NCI-H146 treated with DMSO at 0.1 percent for 48 hours (cell line): ENCODE data around the gene HS3ST6.
"Not testable (repeated sequence)": the region's sequence is repeated elsewhere in the genome, so short reads cannot be mapped to it uniquely, and the experiment has no call there.

Experiments
- DNase-seq: peaks from one replicate; lab custom pipeline; 2025; ENCODE audit not compliant: unreplicated experiment; lab: John Stamatoyannopoulos, UW

Gene HS3ST6

DNA sequence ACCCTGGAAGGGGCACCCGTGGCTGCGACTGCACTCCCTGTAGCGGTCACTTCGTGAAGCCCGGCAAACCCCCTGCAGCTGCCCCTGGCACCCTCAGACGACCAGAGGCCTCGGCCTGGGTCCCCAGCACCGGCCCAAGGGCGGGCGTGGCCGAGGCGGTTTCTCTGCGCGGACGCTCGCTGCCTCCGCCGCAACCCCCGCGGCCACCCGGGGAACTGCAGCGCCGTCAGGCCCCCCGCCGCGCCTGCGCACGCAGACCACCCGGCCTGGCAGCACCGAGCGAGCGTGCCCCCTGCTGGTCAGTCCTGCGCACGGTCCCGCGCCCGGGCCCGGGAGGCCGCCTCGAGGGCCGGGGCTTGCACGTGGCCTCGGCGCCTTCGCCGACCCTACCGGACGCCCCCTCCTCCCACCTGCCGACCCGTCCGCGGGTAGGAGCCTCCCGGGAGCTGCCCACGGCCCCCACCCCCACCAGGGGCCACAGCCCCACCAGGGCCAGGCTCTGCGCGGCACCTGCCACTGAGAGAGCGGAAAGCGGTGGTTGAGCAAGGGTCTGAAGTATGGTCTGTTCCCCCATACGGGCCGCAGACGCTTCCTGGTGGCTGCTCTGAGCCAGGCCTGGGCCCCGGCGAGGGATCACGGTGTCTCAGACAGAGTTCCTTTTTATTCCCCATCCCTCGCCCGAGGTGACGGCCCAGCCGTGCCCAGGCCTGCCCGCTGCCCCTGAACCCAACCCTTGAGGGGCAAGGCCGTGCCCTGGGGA is 11.5 kb upstream of the HS3ST6 start:
- DNase-seq, result peak; percentile 68

DNA sequence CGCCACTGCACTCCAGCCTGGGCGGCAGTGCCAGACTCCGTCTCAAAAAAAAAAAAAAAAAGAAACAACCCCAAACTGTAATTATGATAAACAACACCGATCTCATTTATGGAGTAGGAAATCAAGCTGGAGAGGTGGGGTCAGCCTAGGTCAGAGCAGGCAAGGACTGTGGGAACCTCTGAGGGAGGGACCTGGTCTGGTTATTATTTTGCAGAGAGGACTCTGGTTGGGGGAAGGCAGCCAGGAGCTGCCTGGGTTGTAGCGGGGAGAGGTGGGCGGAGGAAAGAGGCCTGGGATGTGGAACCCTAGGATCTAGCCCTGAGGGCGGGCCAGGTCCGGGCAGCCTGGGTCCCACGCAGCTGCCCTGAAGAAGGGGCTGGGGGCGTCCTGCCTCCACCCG is 10.9 kb upstream of the HS3ST6 start:
- DNase-seq, result peak; percentile 40

DNA sequence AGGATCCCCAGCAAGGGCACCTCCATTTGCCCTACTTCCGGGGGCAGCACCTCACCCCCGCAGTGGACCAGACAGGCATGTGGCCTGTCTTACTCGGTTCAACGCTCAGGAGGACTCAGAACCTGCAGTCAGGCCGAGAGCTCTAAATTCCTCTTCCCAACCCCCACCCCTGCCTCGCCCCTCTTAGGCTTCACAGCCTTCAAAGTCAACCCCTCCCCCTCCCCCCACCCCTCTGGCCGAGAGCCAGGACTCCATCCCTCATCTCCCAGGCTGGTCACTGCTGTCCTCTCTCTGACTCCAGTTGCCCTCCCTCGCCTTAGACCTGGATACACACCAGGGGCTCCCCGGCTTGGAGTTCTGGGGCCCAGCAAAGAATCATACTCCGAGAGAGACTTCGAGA is 8.1 kb upstream of the HS3ST6 start:
- no peak for DNase-seq

- DNase-seq, result no peak
Observed at GRCh38 chr16:1924095-1924494, 5.9 kb upstream of the HS3ST6 start.

- DNase-seq, result peak; percentile 50
Observed at GRCh38 chr16:1923299-1924034, 5.3 kb upstream of the HS3ST6 start.

DNA sequence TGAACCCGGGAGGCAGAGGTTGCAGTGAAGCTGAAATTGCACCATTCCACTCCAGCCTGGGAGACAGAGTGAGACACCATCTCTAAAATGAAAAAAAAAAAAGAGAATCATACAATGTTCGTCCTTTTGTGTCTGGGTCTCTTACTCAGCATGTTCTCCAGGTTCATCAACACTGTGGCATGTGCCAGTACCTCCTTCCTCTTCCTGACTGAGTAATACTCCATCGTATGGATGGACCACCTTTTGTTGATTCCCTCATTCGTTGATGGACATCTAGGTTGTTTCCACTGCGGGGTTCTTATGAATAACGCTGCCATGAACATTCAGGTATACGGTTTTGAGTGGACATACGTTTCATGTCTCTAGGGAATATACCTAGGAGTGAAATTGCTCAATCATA is 4.1 kb upstream of the HS3ST6 start:
- DNase-seq, result no peak

DNA sequence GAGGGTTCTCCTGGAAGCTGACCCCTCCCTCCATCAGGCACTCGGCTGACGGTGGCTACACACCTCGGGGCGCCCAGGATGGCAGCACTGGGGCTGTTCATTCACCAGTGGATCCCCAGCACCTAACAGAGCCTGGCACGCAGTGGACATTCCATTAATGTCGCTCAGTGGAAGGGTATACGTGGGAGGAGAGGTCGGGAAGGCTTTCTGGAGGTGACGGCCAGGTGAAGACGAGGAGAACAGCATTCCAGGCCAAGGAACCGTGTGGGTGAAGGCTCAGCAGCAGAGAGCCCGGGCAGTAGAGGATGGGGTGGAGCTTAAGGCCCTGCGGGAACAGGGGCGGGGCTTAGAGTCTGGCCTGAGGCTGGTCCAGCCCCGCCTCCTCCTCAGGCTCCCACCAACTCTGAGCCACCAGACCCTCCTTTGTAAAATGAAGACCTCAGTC is 2.5 kb upstream of the HS3ST6 start:
- peak; percentile 29 for DNase-seq

GRCh38 chr16:1920122-1920521 is 1.9 kb upstream of the HS3ST6 start:
- not testable (repeated sequence) for DNase-seq

GRCh38 chr16:1919327-1919998 is 1.2 kb upstream of the HS3ST6 start:
- DNase-seq, result no peak

GRCh38 chr16:1917665-1918350 is 407 bp downstream of the HS3ST6 start:
- DNase-seq, result no peak

GRCh38 chr16:1917056-1917664 is 1.1 kb downstream of the HS3ST6 start:
- DNase-seq, result no peak

DNA sequence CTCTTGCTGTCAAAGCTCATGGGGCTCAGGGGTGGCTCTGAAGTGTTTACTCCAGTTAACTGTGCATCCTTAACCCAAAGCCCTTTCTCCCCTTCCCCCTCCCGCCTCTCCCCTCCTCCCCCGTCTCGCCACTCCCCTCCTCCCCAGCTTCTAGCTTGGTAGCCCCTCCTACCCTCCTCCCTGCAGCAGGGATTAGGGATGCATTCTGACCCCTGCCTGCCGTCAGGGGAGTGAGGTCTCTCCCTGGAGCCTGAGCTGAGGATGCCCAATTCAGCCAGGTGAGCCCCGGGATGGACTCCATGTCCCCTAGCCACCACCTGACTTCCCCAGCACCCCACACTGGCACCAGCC is 1.6 kb downstream of the HS3ST6 start:
- DNase-seq, result no peak

DNA sequence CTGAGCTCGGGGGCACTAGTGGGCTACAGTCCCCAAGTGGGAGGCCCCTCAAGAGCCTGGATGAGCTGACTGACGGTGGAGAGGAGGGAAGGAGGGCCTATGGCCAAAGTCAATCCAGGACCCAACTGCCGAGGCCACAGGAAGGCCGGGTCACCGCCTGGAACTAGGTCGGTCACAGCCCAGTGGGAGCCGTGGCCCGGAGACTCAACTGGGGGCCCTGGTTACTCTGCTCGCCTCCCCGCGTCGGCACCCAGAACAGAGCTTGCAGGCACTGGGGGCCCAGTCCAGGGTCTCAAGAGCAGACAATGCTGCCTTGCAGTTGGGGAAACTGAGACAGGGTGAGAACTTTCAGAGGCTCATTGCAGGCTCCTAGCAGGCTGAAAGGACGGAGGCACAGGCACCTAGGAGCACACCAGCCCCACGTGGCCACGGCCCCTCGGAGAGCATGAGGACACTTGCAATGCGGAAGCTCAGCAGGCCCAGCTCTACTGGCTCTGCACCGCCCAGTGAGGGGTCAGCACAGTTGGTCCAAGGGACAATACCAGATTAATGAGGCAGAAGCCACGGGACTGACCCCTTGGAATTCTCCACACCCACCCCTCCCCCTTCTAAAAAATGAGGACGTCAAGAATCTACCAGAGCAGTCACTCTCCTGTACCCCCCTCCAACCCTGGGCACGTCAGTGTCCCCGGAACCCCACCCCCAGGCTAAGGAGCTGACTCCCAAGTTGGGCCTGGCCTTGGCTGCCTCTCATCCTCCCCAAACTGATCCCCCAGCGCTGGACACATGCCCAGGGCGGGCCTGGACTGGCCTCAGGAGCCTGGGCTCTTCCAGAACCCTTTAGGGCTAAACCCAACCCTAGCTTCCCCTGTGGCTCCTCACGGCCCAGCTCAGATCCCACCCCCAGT is 2.2 kb downstream of the HS3ST6 start:
- DNase-seq, result no peak

DNA sequence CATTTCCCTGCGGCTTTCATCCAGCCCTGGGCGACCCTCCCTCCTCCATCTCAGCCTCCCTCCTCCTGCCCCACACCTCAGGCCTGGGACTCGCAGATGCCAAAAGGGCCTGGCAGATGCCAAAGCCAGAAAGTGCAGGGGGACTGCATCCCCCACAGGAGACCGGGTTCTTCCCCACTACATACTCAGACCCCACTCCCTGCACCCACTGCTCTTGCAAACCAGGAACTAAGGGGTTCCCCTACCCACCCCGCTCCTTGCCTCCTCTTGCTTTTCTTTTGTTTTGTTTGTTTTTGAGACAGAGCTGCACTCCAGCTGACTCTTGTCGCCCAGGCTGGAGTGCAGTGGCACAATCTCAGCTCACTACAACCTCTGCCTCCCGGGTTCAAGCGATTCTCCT is 3.2 kb downstream of the HS3ST6 start:
- DNase-seq, result no peak

DNA sequence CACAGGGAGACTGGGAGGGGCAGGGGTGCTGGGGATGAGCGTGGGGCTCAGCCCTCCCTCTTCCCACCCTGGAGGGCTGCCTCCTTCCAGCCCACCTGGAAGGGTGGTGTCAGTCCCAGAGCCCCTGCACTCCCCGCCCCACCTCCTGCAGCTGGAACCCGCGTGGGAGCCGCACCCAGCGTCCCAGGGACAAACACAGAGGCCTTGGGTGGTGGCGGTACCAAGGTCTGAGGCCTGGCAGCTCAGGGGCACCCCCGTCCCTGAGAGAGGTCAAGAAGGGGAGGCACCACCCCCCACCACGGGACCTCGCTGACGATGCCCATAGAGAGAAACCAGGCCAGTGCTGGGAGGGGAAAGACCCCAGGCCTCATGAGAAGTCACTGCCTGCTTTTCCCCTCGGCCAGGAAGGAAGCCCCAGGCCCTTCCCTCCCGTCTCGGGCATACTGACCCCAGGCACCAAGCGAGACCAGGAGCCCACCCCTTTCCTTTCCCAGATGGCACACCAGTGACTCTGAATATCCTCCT is 4.1 kb downstream of the HS3ST6 start:
- DNase-seq, result no peak

DNA sequence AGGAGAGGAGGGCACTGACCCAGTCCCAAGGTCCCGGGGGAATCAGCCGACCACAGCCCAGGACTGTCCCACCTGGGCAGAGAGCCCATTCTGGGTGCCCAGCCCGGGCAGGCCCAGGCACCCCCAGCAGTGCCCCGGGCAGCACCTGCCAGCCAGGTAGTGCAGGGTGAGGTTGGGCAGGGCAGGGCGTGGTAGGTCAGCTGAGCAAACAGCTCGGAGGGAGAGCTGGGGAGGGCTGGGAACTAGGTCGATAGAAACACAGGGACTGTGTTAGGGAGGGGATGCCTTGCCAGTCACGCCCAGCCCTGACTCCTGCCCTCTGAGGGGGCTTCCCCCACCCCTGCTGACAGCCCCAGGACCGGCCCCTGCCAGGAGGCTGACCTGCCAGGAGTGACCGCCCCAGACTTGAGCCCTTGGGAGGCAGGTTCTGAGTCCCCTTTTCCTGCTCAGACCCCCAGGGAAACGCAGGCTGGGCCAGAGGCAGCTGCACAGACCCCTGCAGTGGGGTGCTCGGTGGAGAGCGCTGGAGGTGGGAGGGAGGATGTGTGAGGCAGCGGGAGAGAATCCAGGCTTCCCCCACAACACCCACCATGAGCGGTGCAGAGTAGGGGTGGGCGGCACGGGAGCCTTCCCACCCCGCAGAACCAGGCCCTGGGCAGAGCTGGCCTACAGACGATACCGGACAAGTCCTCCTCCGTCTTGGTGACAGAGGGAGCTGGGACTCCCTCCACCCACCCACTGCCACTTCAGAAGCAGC is 4.7 kb downstream of the HS3ST6 start:
- DNase-seq, result peak; percentile 91

DNA sequence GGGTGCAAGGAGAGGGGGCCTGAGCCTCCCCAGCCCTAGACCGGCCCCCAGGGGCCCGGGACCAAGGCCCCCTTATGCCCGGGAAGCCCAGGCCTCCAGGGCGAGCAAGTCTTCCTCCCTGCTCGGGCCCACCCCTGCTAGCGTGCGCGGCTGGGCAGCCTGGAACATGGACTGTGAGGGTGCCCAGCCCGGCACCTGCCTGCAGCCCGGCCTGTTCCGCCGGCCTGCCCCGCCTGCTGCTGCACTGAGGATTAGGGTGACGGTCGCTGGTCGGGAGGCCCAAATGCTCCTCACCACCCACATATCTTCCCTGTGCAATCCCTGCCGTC is 6.0 kb downstream of the HS3ST6 start:
- DNase-seq, result no peak

GRCh38 chr16:1911467-1912214 is 6.6 kb downstream of the HS3ST6 start:
- no peak for DNase-seq
